ENCODE results near the gene PLA2G2F. TPM values are rescaled to one million over a fixed set of nuclear protein-coding genes. Genes with fewer than 3 reads are reported as not detected.

The PLA2G2F gene
- total RNA-seq, 4 donors from 2014 or later, result 0.32 TPM; not detected in 3

DNA sequence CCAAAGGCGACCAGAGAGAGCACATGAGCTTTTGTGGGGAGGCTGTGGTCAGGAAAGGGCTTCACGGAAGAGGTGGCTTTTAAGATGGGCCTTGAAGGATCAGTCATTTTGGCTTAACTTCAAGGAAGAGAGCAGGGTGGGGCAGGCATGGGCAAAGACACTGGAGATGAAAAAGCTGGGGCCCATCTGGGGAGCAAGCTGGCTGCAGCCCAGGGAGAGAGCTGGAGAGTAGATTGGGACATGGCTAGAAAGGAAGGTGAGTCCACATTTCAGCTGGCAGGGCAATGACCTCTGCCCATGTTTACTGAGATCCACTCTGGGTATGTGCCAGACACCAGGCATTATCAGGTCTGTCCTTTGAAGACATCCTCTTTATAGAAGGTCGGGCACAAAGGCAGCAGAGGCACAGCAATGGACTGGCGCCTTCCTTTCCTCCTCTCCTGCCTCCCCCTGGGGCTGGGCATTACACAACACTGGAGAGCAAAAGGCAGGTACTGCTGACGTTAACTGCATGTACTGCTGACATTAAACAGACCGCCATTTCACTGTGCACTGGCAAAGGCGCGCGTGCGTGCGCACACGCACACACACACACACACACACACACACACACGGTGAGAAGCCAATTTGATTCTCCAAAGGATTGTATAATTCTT is 44.6 kb downstream of the PLA2G2F start:
- H3K4me3 ChIP-seq, result no peak overlapping the region
- intact Hi-C loops (cut with DNase I; ENCODE audit: low total_unique reads) (no loop called here), in situ Hi-C loops (cut with MboI; ENCODE audit: low pct_ligation_motif_present in 1 of 4, low pct_unique_long_range_greater_than_20kb in 1 of 4, low sequenced_read_pairs in 3 of 4) (no loop called here)
- H3K27ac ChIP-seq, result peak overlapping the region; percentile 76 to 92 (median 88)
- H3K36me3 ChIP-seq, result no peaks in the 10 kb centered on the region
- H3K9me3 ChIP-seq, result no peaks in the 10 kb centered on the region
- H3K27me3 ChIP-seq, result no peaks in the 10 kb centered on the region
- peaks cover 14 to 53% (median 44%) of the 10 kb centered on the region in 4 donors for H3K4me1 ChIP-seq
- 72 to 100% methylated on average over 1 to 13 of the region's 13 CpGs for WGBS, 2 donors (ENCODE audit: low coverage in 1 of 2)
- peak; percentile 36 for DNase-seq
- TF ChIP-seq, protein P1, sequence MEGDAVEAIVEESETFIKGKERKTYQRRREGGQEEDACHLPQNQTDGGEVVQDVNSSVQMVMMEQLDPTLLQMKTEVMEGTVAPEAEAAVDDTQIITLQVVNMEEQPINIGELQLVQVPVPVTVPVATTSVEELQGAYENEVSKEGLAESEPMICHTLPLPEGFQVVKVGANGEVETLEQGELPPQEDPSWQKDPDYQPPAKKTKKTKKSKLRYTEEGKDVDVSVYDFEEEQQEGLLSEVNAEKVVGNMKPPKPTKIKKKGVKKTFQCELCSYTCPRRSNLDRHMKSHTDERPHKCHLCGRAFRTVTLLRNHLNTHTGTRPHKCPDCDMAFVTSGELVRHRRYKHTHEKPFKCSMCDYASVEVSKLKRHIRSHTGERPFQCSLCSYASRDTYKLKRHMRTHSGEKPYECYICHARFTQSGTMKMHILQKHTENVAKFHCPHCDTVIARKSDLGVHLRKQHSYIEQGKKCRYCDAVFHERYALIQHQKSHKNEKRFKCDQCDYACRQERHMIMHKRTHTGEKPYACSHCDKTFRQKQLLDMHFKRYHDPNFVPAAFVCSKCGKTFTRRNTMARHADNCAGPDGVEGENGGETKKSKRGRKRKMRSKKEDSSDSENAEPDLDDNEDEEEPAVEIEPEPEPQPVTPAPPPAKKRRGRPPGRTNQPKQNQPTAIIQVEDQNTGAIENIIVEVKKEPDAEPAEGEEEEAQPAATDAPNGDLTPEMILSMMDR (IDR thresholded peaks at IDR 0.05), result no peak
- TF ChIP-seq EP300 (IDR thresholded peaks at IDR 0.05; ENCODE audit: low read depth) (peak; percentile 80), POLR2AphosphoS5 (IDR thresholded peaks at IDR 0.05) (peak; percentile 42 to 92 (median 78))

DNA sequence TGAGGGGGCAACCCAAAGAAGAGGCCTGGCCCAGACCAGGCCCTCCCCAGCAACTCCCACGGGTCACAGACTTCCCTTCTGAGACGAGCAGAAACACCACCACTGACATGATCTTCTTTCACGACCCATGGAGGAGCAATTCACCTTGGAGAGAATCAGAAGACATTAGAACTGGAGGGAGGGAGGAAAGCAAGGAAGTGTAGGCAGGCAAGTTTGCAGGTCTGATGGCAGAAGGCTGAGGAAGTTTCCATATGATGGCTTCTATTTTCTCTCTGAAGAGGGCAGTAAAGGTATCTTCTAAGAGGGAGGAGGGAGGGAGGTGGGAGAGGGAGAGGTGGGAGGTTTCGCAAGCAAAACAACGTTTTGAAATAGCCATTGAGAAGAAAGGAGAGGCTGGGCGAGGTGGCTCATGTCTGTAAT is 45.4 kb downstream of the PLA2G2F start:
- no peaks in the 10 kb centered on the region for H3K36me3 ChIP-seq
- peak overlapping the region; percentile 76 to 92 (median 88) for H3K27ac ChIP-seq
- 60 to 70% methylated on average over 2 to 6 of the region's 6 CpGs for whole genome bisulfite sequencing, 2 donors (ENCODE audit: low coverage in 1 of 2)
- TF ChIP-seq POLR2AphosphoS5 (IDR thresholded peaks at IDR 0.05) (no peak), EP300 (IDR thresholded peaks at IDR 0.05; ENCODE audit: low read depth) (no peak), POLR2A (IDR thresholded peaks at IDR 0.05) (no peak)
- TF ChIP-seq, protein P1 (IDR thresholded peaks at IDR 0.05), result no peak
- H3K9me3 ChIP-seq, result no peaks in the 10 kb centered on the region
- DNase-seq, result no peak
- in situ Hi-C loops (cut with MboI; ENCODE audit: low pct_ligation_motif_present in 1 of 4, low pct_unique_long_range_greater_than_20kb in 1 of 4, low sequenced_read_pairs in 3 of 4) (no loop called here), intact Hi-C loops (cut with DNase I; ENCODE audit: low total_unique reads) (no loop called here)
- peaks cover 14 to 53% (median 45%) of the 10 kb centered on the region in 4 donors for H3K4me1 ChIP-seq
- no peaks in the 10 kb centered on the region for H3K27me3 ChIP-seq
- no peak overlapping the region for H3K4me3 ChIP-seq

DNA sequence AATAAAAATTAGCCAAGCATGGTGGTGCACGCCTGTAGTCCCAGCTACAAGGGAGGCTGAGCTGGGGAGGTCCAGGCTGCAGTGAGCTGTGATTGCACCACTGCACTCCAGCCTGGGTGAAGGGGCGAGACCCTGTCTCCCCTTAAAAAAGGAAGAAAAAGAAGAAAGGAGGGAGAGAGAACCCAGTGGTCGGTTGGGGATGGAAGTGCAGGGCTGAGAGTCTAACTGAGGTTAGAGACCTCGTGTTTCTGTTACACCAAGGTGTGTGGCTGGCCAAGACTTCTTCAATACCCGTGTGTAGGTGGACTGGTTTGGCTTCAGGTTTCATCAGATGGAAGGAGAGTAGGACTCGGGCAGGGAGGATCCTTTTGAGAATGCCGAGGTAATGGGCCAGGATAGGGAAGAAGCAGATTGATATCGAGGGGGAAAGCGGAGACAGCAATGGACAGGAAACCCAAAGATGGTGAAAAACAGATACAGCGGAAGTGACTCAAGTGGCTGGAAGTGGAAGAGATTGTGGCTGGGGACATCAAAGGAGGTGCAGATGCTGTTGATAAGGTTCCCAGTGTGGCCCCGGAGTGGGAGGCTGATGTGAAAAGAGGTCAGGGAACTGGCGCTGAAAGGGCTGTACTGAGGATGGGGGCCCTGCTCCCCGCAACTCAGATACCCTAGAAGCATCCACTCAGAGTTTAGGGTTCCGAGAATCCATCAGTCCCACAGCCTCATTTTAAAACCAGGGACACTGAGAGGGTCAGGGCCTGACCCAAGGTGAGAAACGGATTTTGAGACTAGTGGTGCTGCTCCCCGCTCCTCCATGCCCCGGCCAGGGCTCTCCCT is 46.1 kb downstream of the PLA2G2F start:
- Histone ChIP-seq H3K9me3 (no peaks in the 10 kb centered on the region), H3K27me3 (no peaks in the 10 kb centered on the region), H3K4me3 (peak overlapping the region; percentile 42 to 75 (median 46)), H3K27ac (peak overlapping the region; percentile 76 to 92 (median 88)), H3K4me1 (peaks cover 14 to 53% (median 45%) of the 10 kb centered on the region in 4 donors), H3K36me3 (no peaks in the 10 kb centered on the region)
- no peak for DNase-seq
- TF ChIP-seq POLR2A (IDR thresholded peaks at IDR 0.05) (no peak), POLR2AphosphoS5 (IDR thresholded peaks at IDR 0.05) (no peak), EP300 (IDR thresholded peaks at IDR 0.05; ENCODE audit: low read depth) (no peak)
- TF ChIP-seq, protein P1 (IDR thresholded peaks at IDR 0.05), result no peak
- in situ Hi-C loops (cut with MboI; ENCODE audit: low pct_ligation_motif_present in 1 of 4, low pct_unique_long_range_greater_than_20kb in 1 of 4, low sequenced_read_pairs in 3 of 4), result no loop called here
- intact Hi-C loops (cut with DNase I; ENCODE audit: low total_unique reads), result no loop called here
- WGBS, 2 donors (ENCODE audit: low coverage in 1 of 2), result 54 to 66% methylated on average over 7 to 17 of the region's 17 CpGs

Measured in transverse colon (tissue), 4 donors.